ENCODE results near the gene ERN2. TPM values are rescaled to one million over a fixed set of nuclear protein-coding genes. Genes with fewer than 3 reads are reported as not detected.
A peak's percentile ranks its signal among the peaks of the same experiment; 100 is the strongest.

ERN2 gene
- total and polyA plus RNA-seq, 2 of the 13 experiments (the other 11 are each of a cell fraction or from before 2014, with no cell fraction given) = 2.2 to 3.5 TPM

GRCh38 chr16:23640931-23641765 is 71.9 kb downstream of the ERN2 start, which contains the start of the genes DCTN5 and PALB2 (continued):
- peak; percentile 74 for TF ChIP-seq PATZ1 (CRISPR knock-in tag; IDR thresholded peaks at IDR 0.05)
- peak; percentile 97 for TF ChIP-seq MYC (CRISPR knock-in tag; IDR thresholded peaks at IDR 0.05; ENCODE audit: borderline replicate concordance)
- peak; percentile 94; the same call in 1 of the 2 replicates for TF ChIP-seq MLXIP (CRISPR knock-in tag; IDR thresholded peaks at IDR 0.05; ENCODE audit: borderline replicate concordance)
- TF ChIP-seq SMARCC2 (IDR thresholded peaks at IDR 0.05) = no peak
- TF ChIP-seq ZSCAN25 (CRISPR knock-in tag; IDR thresholded peaks at IDR 0.05) = peak; percentile 51; the same call in 1 of the 2 replicates
- TF ChIP-seq ZNF251 (CRISPR knock-in tag; IDR thresholded peaks at IDR 0.05) = no peak
- peak; percentile 1; the same call in 1 of the 2 replicates for TF ChIP-seq ZNF569 (CRISPR knock-in tag; IDR thresholded peaks at IDR 0.05; ENCODE audit: borderline replicate concordance)
- peak; percentile 98 for TF ChIP-seq ZNF563 (CRISPR knock-in tag; IDR thresholded peaks at IDR 0.05)
- peak; percentile 21; the same call in 1 of the 2 replicates for TF ChIP-seq ATAD3A (CRISPR knock-in tag; IDR thresholded peaks at IDR 0.05)
- TF ChIP-seq LBX2 (CRISPR knock-in tag; IDR thresholded peaks at IDR 0.05; ENCODE audit: borderline replicate concordance) = peak; percentile 25; the same call in 1 of the 2 replicates
- peak; percentile 92; the same call in 1 of the 2 replicates for TF ChIP-seq ZBTB3 (CRISPR knock-in tag; IDR thresholded peaks at IDR 0.05; ENCODE audit: borderline replicate concordance, low read depth)
- peak; percentile 71 for TF ChIP-seq AKAP8 (CRISPR knock-in tag; IDR thresholded peaks at IDR 0.05)
- peak; percentile 44; the same call in 1 of the 2 replicates for TF ChIP-seq MAFF (IDR thresholded peaks at IDR 0.05; ENCODE audit: low read depth, low read length)
- no peak for TF ChIP-seq GLI4 (CRISPR knock-in tag; IDR thresholded peaks at IDR 0.05; ENCODE audit: borderline replicate concordance)
- peak; percentile 98 for TF ChIP-seq SPEN (CRISPR knock-in tag; IDR thresholded peaks at IDR 0.05; ENCODE audit: low read depth)
- TF ChIP-seq ZSCAN21 (CRISPR knock-in tag; IDR thresholded peaks at IDR 0.05; ENCODE audit: borderline replicate concordance) = peak; percentile 92
- TF ChIP-seq KLF15 (CRISPR knock-in tag; IDR thresholded peaks at IDR 0.05; ENCODE audit: borderline replicate concordance) = peak; percentile 88
- peak; percentile 66 for TF ChIP-seq NFRKB (IDR thresholded peaks at IDR 0.05)
- peak; percentile 98; the same call in 1 of the 2 replicates for TF ChIP-seq ZSCAN20 (CRISPR knock-in tag; IDR thresholded peaks at IDR 0.05; ENCODE audit: borderline replicate concordance)
- TF ChIP-seq ZNF205 (CRISPR knock-in tag; IDR thresholded peaks at IDR 0.05) = peak; percentile 83; the same call in 1 of the 2 replicates
- peak; percentile 95 for TF ChIP-seq POLR2AphosphoS5 (IDR thresholded peaks at IDR 0.05; ENCODE audit: low read depth, low read length)
- no peak for TF ChIP-seq CENPX (CRISPR knock-in tag; IDR thresholded peaks at IDR 0.05)
- TF ChIP-seq FOXA3 (CRISPR knock-in tag; IDR thresholded peaks at IDR 0.05) = peak; percentile 55
- TF ChIP-seq RXRA (CRISPR knock-in tag; IDR thresholded peaks at IDR 0.05) = peak; percentile 90
- TF ChIP-seq ZNF747 (CRISPR knock-in tag; IDR thresholded peaks at IDR 0.05; ENCODE audit: borderline replicate concordance) = no peak; the same call in none of the 2 replicates

Data from HepG2 (cell line).